Stimulated activated CD4-positive, alpha-beta T cell treated with anti-CD3 and anti-CD28 coated beads, Interleukin-4, amount 100 ng/mL, for 24 hours (primary cell): Measurements from ENCODE around the gene PRSS36.
"Not testable (repeated sequence)": the region's sequence is repeated elsewhere in the genome, so short reads cannot be mapped to it uniquely, and the experiment has no call there.

ENCODE experiments used
- DNase-seq: peaks from one replicate; pipeline ENCODE4 v3.0.0-alpha.2; 2020

Gene PRSS36

GRCh38 chr16:31141489-31142108 lies 8.3 kb downstream of the PRSS36 start:
- peak; percentile 6 for DNase-seq

- DNase-seq = not testable (repeated sequence)
Measured at GRCh38 chr16:31141071-31141469, 8.8 kb downstream of the PRSS36 start.

GRCh38 chr16:31138621-31139578 lies 11.0 kb downstream of the PRSS36 start:
- DNase-seq = no peak

GRCh38 chr16:31136822-31137499 lies 12.9 kb downstream of the PRSS36 start:
- DNase-seq = not testable (repeated sequence)

- no peak for DNase-seq
Measured at GRCh38 chr16:31136287-31136662, 13.6 kb downstream of the PRSS36 start.

- DNase-seq = no peak
Measured at GRCh38 chr16:31135535-31136286, 14.2 kb downstream of the PRSS36 start, which contains the start of gene PRSS8. PRSS8 (minus strand) TSS chr16:31135727; CDS start chr16:31135498, 229 bp downstream.

GRCh38 chr16:31134625-31135534 lies 15.0 kb downstream of the PRSS36 start:
- DNase-seq = no peak

- no peak for DNase-seq
Measured at GRCh38 chr16:31134091-31134571, 15.7 kb downstream of the PRSS36 start.

GRCh38 chr16:31133046-31133501 lies 16.8 kb downstream of the PRSS36 start:
- DNase-seq = no peak

GRCh38 chr16:31132303-31132979 lies 17.4 kb downstream of the PRSS36 start:
- no peak for DNase-seq

- no peak for DNase-seq
Measured at GRCh38 chr16:31131841-31132271, 18.0 kb downstream of the PRSS36 start.

GRCh38 chr16:31131416-31131815 lies 18.4 kb downstream of the PRSS36 start:
- no peak for DNase-seq

GRCh38 chr16:31130899-31131298 lies 19.0 kb downstream of the PRSS36 start:
- no peak for DNase-seq

- DNase-seq = no peak
Measured at GRCh38 chr16:31130336-31130891, 19.5 kb downstream of the PRSS36 start.

- no peak for DNase-seq
Measured at GRCh38 chr16:31129568-31130335, 20.1 kb downstream of the PRSS36 start.

- DNase-seq = no peak
Measured at GRCh38 chr16:31128711-31129567, 20.9 kb downstream of the PRSS36 start.

- no peak for DNase-seq
Measured at GRCh38 chr16:31127182-31127581, 22.7 kb downstream of the PRSS36 start.

GRCh38 chr16:31125844-31126243 lies 24.0 kb downstream of the PRSS36 start:
- DNase-seq = no peak
